Stomach (tissue), 9 donors: ENCODE data around the gene PLXNB3. TPM values are rescaled to one million over a fixed set of nuclear protein-coding genes. Genes with fewer than 3 reads are reported as not detected.

Experiments
- DNase-seq, 2 donors: peaks; one replicate each; pipeline versions ENCODE4 v3.0.0 to v3.0.0-alpha.2; 2013 to 2019
- H3K27ac ChIP-seq, 5 donors: fragments of 200-600 bp in 4 of 5; sonication (generic) in 4 of 5; one replicate each; pipeline ENCODE4 v1.5.1; 2013 to 2019; ENCODE audit warnings: mild to moderate bottlenecking in 1 of 5, moderate library complexity in 1 of 5
- H3K27me3 ChIP-seq, 3 donors: fragments of 200-600 bp; sonication (generic); one replicate each; pipeline ENCODE4 v1.5.1; 2017 to 2019; ENCODE audit warnings: mixed run types in 1 of 3
- H3K36me3 ChIP-seq, 4 donors: fragments of 200-600 bp; sonication (generic); 1 replicate in 3 of 4; 2 replicates in 1 of 4; pipeline ENCODE4 v1.5.1; 2016 to 2019
- H3K4me1 ChIP-seq, 4 donors: fragments of 200-600 bp; sonication (generic); one replicate each; pipeline ENCODE4 v1.5.1; 2016 to 2019
- H3K4me3 ChIP-seq, 4 donors: fragments of 200-600 bp; sonication (generic) in 3 of 4; one replicate each; pipeline ENCODE4 v1.5.1; 2016 to 2019; ENCODE audit warnings: mild to moderate bottlenecking in 1 of 4
- H3K9me3 ChIP-seq, 4 donors: fragments of 200-600 bp; sonication (generic); one replicate each; pipeline ENCODE4 v1.5.1; 2016 to 2019
- EP300 ChIP-seq: sonication (generic); formaldehyde crosslinking; IDR thresholded peaks from one replicate; pipeline ENCODE4 v1.6.1; 2017; ENCODE audit warnings: antibody characterized with exemption
- POLR2A ChIP-seq, 4 donors: fragments of 450-650 bp; IDR thresholded peaks; one replicate each; pipeline ENCODE4 v1.6.1; 2016; ENCODE audit warnings: antibody characterized with exemption in 4 of 4, control low read depth in 2 of 4, mild to moderate bottlenecking in 1 of 4, moderate library complexity in 1 of 4
- POLR2AphosphoS5 ChIP-seq, 3 donors: sonication (generic); formaldehyde crosslinking; IDR thresholded peaks; one replicate each; pipeline ENCODE4 v1.6.1; 2016; ENCODE audit warnings: antibody characterized with exemption in 3 of 3
- WGBS, 5 donors: extraction: QIAGEN DNeasy Blood & Tissue Kit in 3 of 5; methylation state at CpG; one replicate each; pipeline versions ENCODE4 v1.1.5 to v1.1.7; 2013 to 2018; 5-methylcytosine and 5-hydroxymethylcytosine counted together
- intact Hi-C: fragments of 100-400 bp; cut with DNase I; formaldehyde crosslinking; loops from one replicate; pipeline ENCODE4 v1.15.1; 2023; ENCODE audit warnings: low total_unique reads
- polyA plus RNA-seq, 3 donors: library from polyadenylated mRNA; stranded (reverse); fragments of 200-250 nt; gene quantifications; one replicate each; pipeline ENCODE4 v1.2.3, GENCODE V29; 2013
- total RNA-seq, 5 donors: library from RNA; depleted of rRNA; stranded (reverse); fragments of >200 nt; gene quantifications; one replicate each; pipeline versions ENCODE4 v1.1.0 to v1.2.3, GENCODE V29; 2014 to 2016
- TF ChIP-seq, protein P1 (sequence below), 7 experiments: fragments of 450-650 bp in 4 of 7; fragments of 200-600 bp in 3 of 7; sonication (generic) in 3 of 7; IDR thresholded peaks; one replicate each; pipeline ENCODE4 v1.5.1; 2016 to 2019; ENCODE audit warnings: antibody characterized with exemption in 7 of 7, control low read depth in 2 of 7, mild to moderate bottlenecking in 1 of 7
- donor health status: healthy with polysubstance abuse.
- donor health status: Bipolar disorder and iron deficiency.
- donor health status: healthy.

PLXNB3 gene
- total and polyA plus RNA-seq, 8 donors = 1.8 to 49.2 (median 8.9) TPM

DNA sequence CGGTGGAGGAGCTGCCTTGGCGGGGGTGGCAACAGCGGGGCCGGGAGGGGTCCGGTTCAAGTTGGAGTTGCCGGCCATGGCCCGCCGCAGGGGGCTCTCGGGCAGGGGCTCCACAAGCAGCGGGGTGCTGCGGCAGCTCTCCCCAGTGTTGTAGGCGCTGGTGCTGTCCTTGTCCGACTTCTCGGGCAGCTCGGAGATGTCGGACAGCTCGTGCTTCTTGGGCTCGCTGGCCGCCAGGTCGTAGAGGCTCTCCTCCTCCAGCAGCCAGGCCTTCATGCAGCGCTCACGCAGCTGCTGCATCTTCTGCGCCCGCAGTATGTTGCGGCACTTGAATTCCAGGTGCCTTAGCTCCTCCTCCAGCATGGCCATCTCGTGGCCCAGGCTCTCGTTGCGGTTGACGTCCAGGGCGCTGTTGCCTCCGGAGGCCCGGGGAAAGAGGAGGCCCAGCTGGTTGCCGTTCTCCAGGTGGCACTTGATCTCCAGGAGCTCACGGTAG lies 40.1 kb downstream of the PLXNB3 start:
- no peak overlapping the region for H3K4me3 ChIP-seq
- 93 to 95% (median 95%) methylated on average over 20 to 34 of the region's 34 CpGs; no CpG with 5 or more reads in 1 of the 5 donors for WGBS, 5 donors
- TF ChIP-seq, protein P1, sequence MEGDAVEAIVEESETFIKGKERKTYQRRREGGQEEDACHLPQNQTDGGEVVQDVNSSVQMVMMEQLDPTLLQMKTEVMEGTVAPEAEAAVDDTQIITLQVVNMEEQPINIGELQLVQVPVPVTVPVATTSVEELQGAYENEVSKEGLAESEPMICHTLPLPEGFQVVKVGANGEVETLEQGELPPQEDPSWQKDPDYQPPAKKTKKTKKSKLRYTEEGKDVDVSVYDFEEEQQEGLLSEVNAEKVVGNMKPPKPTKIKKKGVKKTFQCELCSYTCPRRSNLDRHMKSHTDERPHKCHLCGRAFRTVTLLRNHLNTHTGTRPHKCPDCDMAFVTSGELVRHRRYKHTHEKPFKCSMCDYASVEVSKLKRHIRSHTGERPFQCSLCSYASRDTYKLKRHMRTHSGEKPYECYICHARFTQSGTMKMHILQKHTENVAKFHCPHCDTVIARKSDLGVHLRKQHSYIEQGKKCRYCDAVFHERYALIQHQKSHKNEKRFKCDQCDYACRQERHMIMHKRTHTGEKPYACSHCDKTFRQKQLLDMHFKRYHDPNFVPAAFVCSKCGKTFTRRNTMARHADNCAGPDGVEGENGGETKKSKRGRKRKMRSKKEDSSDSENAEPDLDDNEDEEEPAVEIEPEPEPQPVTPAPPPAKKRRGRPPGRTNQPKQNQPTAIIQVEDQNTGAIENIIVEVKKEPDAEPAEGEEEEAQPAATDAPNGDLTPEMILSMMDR (IDR thresholded peaks at IDR 0.05) = no peak
- TF ChIP-seq POLR2AphosphoS5 (IDR thresholded peaks at IDR 0.05) = no peak
- H3K27ac ChIP-seq = no peak overlapping the region
- no peaks in the 10 kb centered on the region for H3K9me3 ChIP-seq
- no peaks in the 10 kb centered on the region for H3K27me3 ChIP-seq
- peaks cover 0 to 8% (median 3%) of the 10 kb centered on the region in 4 donors for H3K36me3 ChIP-seq
- no peaks in the 10 kb centered on the region for H3K4me1 ChIP-seq
- intact Hi-C loops = no loop called here
- no peak for DNase-seq

DNA sequence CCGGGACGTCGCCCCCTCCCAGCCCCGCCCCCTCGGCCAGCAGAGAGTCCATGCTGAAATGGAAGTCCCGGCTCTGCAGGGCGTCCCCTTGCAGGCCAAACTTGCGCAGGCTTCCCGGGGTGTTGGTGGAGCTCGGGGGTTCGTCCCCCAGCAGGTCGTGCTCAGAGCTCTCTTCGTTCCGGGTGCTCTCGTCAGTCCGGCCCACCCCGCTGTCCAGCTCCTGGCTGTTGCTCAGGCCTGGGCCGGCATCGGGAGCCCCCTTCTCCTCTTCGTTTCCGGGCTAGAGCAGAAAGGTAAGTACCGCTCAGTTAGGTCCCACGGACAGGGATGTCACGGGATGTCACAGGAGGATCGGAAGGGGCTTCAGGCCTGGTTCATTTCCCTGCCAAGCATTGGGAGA lies 40.6 kb downstream of the PLXNB3 start:
- Histone ChIP-seq H3K4me1 (no peaks in the 10 kb centered on the region), H3K9me3 (no peaks in the 10 kb centered on the region), H3K27ac (no peak overlapping the region), H3K4me3 (no peak overlapping the region), H3K36me3 (peaks cover 0 to 5% (median 0%) of the 10 kb centered on the region in 4 donors), H3K27me3 (no peaks in the 10 kb centered on the region)
- no peak for TF ChIP-seq POLR2AphosphoS5 (IDR thresholded peaks at IDR 0.05)
- no peak for TF ChIP-seq POLR2A (IDR thresholded peaks at IDR 0.05)
- TF ChIP-seq, protein P1 (IDR thresholded peaks at IDR 0.05) = no peak
- TF ChIP-seq EP300 = no peak
- WGBS, 5 donors = 89 to 94% (median 92%) methylated on average over 9 to 25 of the region's 25 CpGs
- intact Hi-C loops = no loop called here
- DNase-seq = no peak

GRCh38 chrX:153805436-153805835 lies 41.4 kb downstream of the PLXNB3 start:
- Histone ChIP-seq H3K4me3 (no peak overlapping the region), H3K27ac (no peak overlapping the region), H3K27me3 (no peaks in the 10 kb centered on the region), H3K4me1 (no peaks in the 10 kb centered on the region), H3K36me3 (peaks cover 0 to 5% (median 0%) of the 10 kb centered on the region in 4 donors), H3K9me3 (peaks cover 0 to 7% (median 0%) of the 10 kb centered on the region in 4 donors)
- intact Hi-C loops = no loop called here
- TF ChIP-seq, protein P1 (IDR thresholded peaks at IDR 0.05) = no peak
- TF ChIP-seq POLR2AphosphoS5 (IDR thresholded peaks at IDR 0.05) (no peak), POLR2A (IDR thresholded peaks at IDR 0.05) (no peak), EP300 (no peak)
- WGBS, 5 donors = 60 to 92% (median 81%) methylated on average over 2 to 13 of the region's 13 CpGs
- no peak for DNase-seq

- intact Hi-C loops = no loop called here
- DNase-seq = no peak
- peaks cover 0 to 9% (median 0%) of the 10 kb centered on the region in 4 donors for H3K9me3 ChIP-seq
- no peak overlapping the region for H3K27ac ChIP-seq
- no peak overlapping the region for H3K4me3 ChIP-seq
- no peaks in the 10 kb centered on the region for H3K27me3 ChIP-seq
- no peaks in the 10 kb centered on the region for H3K4me1 ChIP-seq
- H3K36me3 ChIP-seq = peaks cover 0 to 5% (median 0%) of the 10 kb centered on the region in 4 donors
- TF ChIP-seq POLR2A (IDR thresholded peaks at IDR 0.05) = no peak
- TF ChIP-seq, protein P1 (IDR thresholded peaks at IDR 0.05) = no peak
- no peak for TF ChIP-seq POLR2AphosphoS5 (IDR thresholded peaks at IDR 0.05)
- no peak for TF ChIP-seq EP300
- WGBS, 5 donors = 81 to 91% (median 85%) methylated on average over 7 to 28 of the region's 28 CpGs
Observed at GRCh38 chrX:153806999-153807575, 43.0 kb downstream of the PLXNB3 start.
